Hepatocyte (in vitro differentiated cells): ENCODE measurements around the gene HIVEP2.

Experiments used
- CTCF ChIP-seq: fragments of 200-600 bp; sonication (generic); IDR thresholded peaks from 2 replicates; pipeline ENCODE4 v1.5.1; 2016; ENCODE audit warnings: antibody characterized with exemption, mild to moderate bottlenecking; ENCODE audit not compliant: poor library complexity
- EZH2 ChIP-seq: fragments of 200-600 bp; sonication (generic); IDR thresholded peaks from 2 replicates; pipeline ENCODE4 v1.6.1; 2016; ENCODE audit warnings: antibody characterized with exemption, mild to moderate bottlenecking, borderline replicate concordance

- TF ChIP-seq CTCF (no peak), EZH2 (no peak)
Observed at GRCh38 chr6:142731611-142732010, 213.4 kb downstream of the HIVEP2 start.
